ENCODE results near the gene MARCHF10. TPM values are rescaled to one million over a fixed set of nuclear protein-coding genes. Genes with fewer than 3 reads are reported as not detected.

Gene MARCHF10
- total and polyA plus RNA-seq, 9 of the 15 experiments (the other 6 are each of a cell fraction or from before 2014, with no cell fraction given), result not detected

- TF ChIP-seq TAF9B (IDR thresholded peaks at IDR 0.05; ENCODE audit: partially characterized antibody), result peak; percentile 79
- TF ChIP-seq NFE2L1 (tag; IDR thresholded peaks at IDR 0.05; ENCODE audit: borderline replicate concordance, low read depth), result no peak
- no peak for TF ChIP-seq POLR2H (tag; IDR thresholded peaks at IDR 0.05; ENCODE audit: low read depth)
- no peak for TF ChIP-seq FOXP1 (CRISPR knock-in tag; IDR thresholded peaks at IDR 0.05)
- TF ChIP-seq BRF1 (IDR thresholded peaks at IDR 0.05; ENCODE audit: borderline replicate concordance, extremely low read depth, insufficient read length), result no peak
- TF ChIP-seq USF2 (CRISPR knock-in tag; IDR thresholded peaks at IDR 0.05), result no peak
- TF ChIP-seq CHD4 (IDR thresholded peaks at IDR 0.05; ENCODE audit: insufficient read depth, insufficient replicate concordance, low read depth, low read length, poor library complexity, severe bottlenecking), result no peak
- TF ChIP-seq SMARCA5 (IDR thresholded peaks at IDR 0.05), result 0 out of 2 replicates have a peak, but pooled peaks have one; percentile 70
- no peak for TF ChIP-seq ZNF407 (IDR thresholded peaks at IDR 0.05; ENCODE audit: low read depth)
- TF ChIP-seq MAZ (CRISPR knock-in tag; conservative IDR thresholded peaks at IDR 0.05 in 1 of 2, IDR thresholded peaks at IDR 0.05 in 1 of 2), result peak; percentile 60 to 96
- no peak for TF ChIP-seq RBM39 (optimal IDR thresholded peaks at IDR 0.05; ENCODE audit: low read depth, low read length)
- TF ChIP-seq MEF2A (IDR thresholded peaks at IDR 0.05; ENCODE audit: control insufficient read depth, low read depth, low read length), result 0 out of 2 replicates have a peak, but pooled peaks have one; percentile 43
- TF ChIP-seq GATAD2A (IDR thresholded peaks at IDR 0.05), result peak; percentile 84; the same call in 1 of the 2 replicates
- TF ChIP-seq EP300 (IDR thresholded peaks at IDR 0.05; ENCODE audit: low read length), result peak; percentile 83
- TF ChIP-seq TAF1 (IDR thresholded peaks at IDR 0.05; ENCODE audit: control insufficient read depth, extremely low read depth, insufficient read depth, low read length, severe bottlenecking), result peak; percentile 80
- peak; percentile 65; the same call in 1 of the 2 replicates for TF ChIP-seq PHF21A (IDR thresholded peaks at IDR 0.05; ENCODE audit: borderline replicate concordance, low read depth)
- TF ChIP-seq ZNF282 (CRISPR knock-in tag; IDR thresholded peaks at IDR 0.05), result no peak
- peak; percentile 44; the same call in 1 of the 2 replicates for TF ChIP-seq MAX (CRISPR knock-in tag; IDR thresholded peaks at IDR 0.05)
Measured at GRCh38 chr17:62681061-62681938, 126.8 kb downstream of the MARCHF10 start (continued).

All from K562 (cell line).